Stomach (tissue), 9 donors: ENCODE results near the gene RNF4. TPM values are rescaled to one million over a fixed set of nuclear protein-coding genes. Genes with fewer than 3 reads are reported as not detected.
"Not testable (repeated sequence)": the region's sequence is repeated elsewhere in the genome, so short reads cannot be mapped to it uniquely, and the experiment has no call there.

Experiments
- DNase-seq, 2 donors: peaks; one replicate each; pipeline versions ENCODE4 v3.0.0 to v3.0.0-alpha.2; 2013 to 2019
- H3K27ac ChIP-seq, 5 donors: fragments of 200-600 bp in 4 of 5; sonication (generic) in 4 of 5; one replicate each; pipeline ENCODE4 v1.5.1; 2013 to 2019; ENCODE audit warnings: mild to moderate bottlenecking in 1 of 5, moderate library complexity in 1 of 5
- H3K27me3 ChIP-seq, 3 donors: fragments of 200-600 bp; sonication (generic); one replicate each; pipeline ENCODE4 v1.5.1; 2017 to 2019; ENCODE audit warnings: mixed run types in 1 of 3
- H3K36me3 ChIP-seq, 4 donors: fragments of 200-600 bp; sonication (generic); 1 replicate in 3 of 4; 2 replicates in 1 of 4; pipeline ENCODE4 v1.5.1; 2016 to 2019
- H3K4me1 ChIP-seq, 4 donors: fragments of 200-600 bp; sonication (generic); one replicate each; pipeline ENCODE4 v1.5.1; 2016 to 2019
- H3K4me3 ChIP-seq, 4 donors: fragments of 200-600 bp; sonication (generic) in 3 of 4; one replicate each; pipeline ENCODE4 v1.5.1; 2016 to 2019; ENCODE audit warnings: mild to moderate bottlenecking in 1 of 4
- H3K9me3 ChIP-seq, 4 donors: fragments of 200-600 bp; sonication (generic); one replicate each; pipeline ENCODE4 v1.5.1; 2016 to 2019
- CTCF ChIP-seq, 7 experiments: fragments of 450-650 bp in 4 of 7; fragments of 200-600 bp in 3 of 7; sonication (generic) in 3 of 7; IDR thresholded peaks; one replicate each; pipeline ENCODE4 v1.5.1; 2016 to 2019; ENCODE audit warnings: antibody characterized with exemption in 7 of 7, control low read depth in 2 of 7, mild to moderate bottlenecking in 1 of 7
- EP300 ChIP-seq: sonication (generic); formaldehyde crosslinking; IDR thresholded peaks from one replicate; pipeline ENCODE4 v1.6.1; 2017; ENCODE audit warnings: antibody characterized with exemption
- POLR2A ChIP-seq, 4 donors: fragments of 450-650 bp; IDR thresholded peaks; one replicate each; pipeline ENCODE4 v1.6.1; 2016; ENCODE audit warnings: antibody characterized with exemption in 4 of 4, control low read depth in 2 of 4, mild to moderate bottlenecking in 1 of 4, moderate library complexity in 1 of 4
- POLR2AphosphoS5 ChIP-seq, 3 donors: sonication (generic); formaldehyde crosslinking; IDR thresholded peaks; one replicate each; pipeline ENCODE4 v1.6.1; 2016; ENCODE audit warnings: antibody characterized with exemption in 3 of 3
- WGBS, 5 donors: extraction: QIAGEN DNeasy Blood & Tissue Kit in 3 of 5; methylation state at CpG; one replicate each; pipeline versions ENCODE4 v1.1.5 to v1.1.7; 2013 to 2018; 5-methylcytosine and 5-hydroxymethylcytosine counted together
- intact Hi-C: fragments of 100-400 bp; cut with DNase I; formaldehyde crosslinking; loops from one replicate; pipeline ENCODE4 v1.15.1; 2023; ENCODE audit warnings: low total_unique reads
- polyA plus RNA-seq, 3 donors: library from polyadenylated mRNA; stranded (reverse); fragments of 200-250 nt; gene quantifications; one replicate each; pipeline ENCODE4 v1.2.3, GENCODE V29; 2013
- total RNA-seq, 5 donors: library from RNA; depleted of rRNA; stranded (reverse); fragments of >200 nt; gene quantifications; one replicate each; pipeline versions ENCODE4 v1.1.0 to v1.2.3, GENCODE V29; 2014 to 2016
- donor health status: healthy with polysubstance abuse.
- donor health status: Bipolar disorder and iron deficiency.
- donor health status: healthy.

Gene RNF4
- total and polyA plus RNA-seq, 8 donors: 5.3 to 75.2 (median 29.0) TPM

GRCh38 chr4:2545321-2546013 is 76.6 kb downstream of the RNF4 start:
- DNase-seq: no peak
- Histone ChIP-seq H3K4me1 (peaks cover 0 to 38% (median 12%) of the 10 kb centered on the region in 4 donors), H3K36me3 (peaks cover 0 to 6% (median 0%) of the 10 kb centered on the region in 4 donors), H3K4me3 (no peak overlapping the region), H3K9me3 (no peaks in the 10 kb centered on the region), H3K27me3 (no peaks in the 10 kb centered on the region), H3K27ac (no peak overlapping the region)
- TF ChIP-seq POLR2A (IDR thresholded peaks at IDR 0.05): no peak
- TF ChIP-seq CTCF (IDR thresholded peaks at IDR 0.05): no peak
- no peak for TF ChIP-seq POLR2AphosphoS5 (IDR thresholded peaks at IDR 0.05)
- TF ChIP-seq EP300: no peak
- intact Hi-C loops: no loop called here
- 94 to 98% (median 97%) methylated on average over 7 of the region's 7 CpGs for WGBS, 5 donors

GRCh38 chr4:2546286-2546823 is 77.4 kb downstream of the RNF4 start:
- no peak for DNase-seq
- no peaks in the 10 kb centered on the region for H3K27me3 ChIP-seq
- H3K4me1 ChIP-seq: peaks cover 0 to 38% (median 8%) of the 10 kb centered on the region in 4 donors
- H3K36me3 ChIP-seq: peaks cover 0 to 6% (median 0%) of the 10 kb centered on the region in 4 donors
- no peak overlapping the region for H3K4me3 ChIP-seq
- intact Hi-C loops: no loop called here
- no peaks in the 10 kb centered on the region for H3K9me3 ChIP-seq
- H3K27ac ChIP-seq: no peak overlapping the region
- TF ChIP-seq CTCF (IDR thresholded peaks at IDR 0.05) (no peak), EP300 (no peak), POLR2AphosphoS5 (IDR thresholded peaks at IDR 0.05) (no peak), POLR2A (IDR thresholded peaks at IDR 0.05) (no peak)

- H3K9me3 ChIP-seq, DNase-seq, H3K4me3 ChIP-seq, intact Hi-C loops, H3K36me3 ChIP-seq, H3K27ac ChIP-seq, H3K27me3 ChIP-seq: not testable (repeated sequence)
- peaks cover 0 to 39% (median 8%) of the 10 kb centered on the region in 4 donors for H3K4me1 ChIP-seq
- 94 to 98% (median 96%) methylated on average over 16 of the region's 16 CpGs for WGBS, 5 donors
These were observed 78.2 kb downstream of the RNF4 start for GRCh38 chr4:2546961-2547691.

- TF ChIP-seq POLR2A (IDR thresholded peaks at IDR 0.05) (no peak), POLR2AphosphoS5 (IDR thresholded peaks at IDR 0.05) (no peak), EP300 (no peak)
These were observed 82.2 kb downstream of the RNF4 start for GRCh38 chr4:2551118-2551517.

GRCh38 chr4:2552806-2553205 is 83.9 kb downstream of the RNF4 start:
- Histone ChIP-seq H3K27ac (no peak overlapping the region), H3K4me1 (peaks cover 0 to 55% (median 10%) of the 10 kb centered on the region in 4 donors), H3K4me3 (no peak overlapping the region), H3K27me3 (no peaks in the 10 kb centered on the region), H3K36me3 (no peaks in the 10 kb centered on the region), H3K9me3 (no peaks in the 10 kb centered on the region)
- no peak for TF ChIP-seq POLR2A (IDR thresholded peaks at IDR 0.05)
- WGBS, 5 donors: 96 to 98% (median 97%) methylated on average over 11 of the region's 11 CpGs
- intact Hi-C loops: no loop called here
- DNase-seq: no peak

More at GRCh38 chr4:2551118-2551517, 82.2 kb downstream of the RNF4 start:
- H3K4me1 ChIP-seq: peaks cover 0 to 51% (median 10%) of the 10 kb centered on the region in 4 donors
- no peak overlapping the region for H3K27ac ChIP-seq
- intact Hi-C loops: no loop called here
- no peaks in the 10 kb centered on the region for H3K9me3 ChIP-seq
- DNase-seq: no peak
- no peaks in the 10 kb centered on the region for H3K27me3 ChIP-seq
- no peak overlapping the region for H3K4me3 ChIP-seq
- no peaks in the 10 kb centered on the region for H3K36me3 ChIP-seq
